Panc1 (cell line): ENCODE results near the gene NELFCD. TPM values are rescaled to one million over a fixed set of nuclear protein-coding genes. Genes with fewer than 3 reads are reported as not detected.

Experiments used
- ATAC-seq: fragments of 200-7000 bp; cut with Tn5 transposase; 2 replicates; pipeline ENCODE4 v1.9.1; 2020; ENCODE audit warnings: mild to moderate bottlenecking, moderate library complexity
- BruUV-seq: library from RNA; stranded (reverse); fragments of 400-500 nt; replicated peaks from 2 replicates; lab custom pipeline; 2021; lab: Mats Ljungman, UMichigan
- CTCF ChIA-PET: fragments of 300-600 bp; sonication (Branson Sonifier 250); formaldehyde crosslinking; loops from one replicate; lab custom pipeline; 2022; ENCODE audit warnings: antibody characterized with exemption; lab: Charles Lee
- POLR2A ChIA-PET: fragments of 300-600 bp; sonication (Branson Sonifier 250); formaldehyde crosslinking; loops from one replicate; lab custom pipeline; 2022; ENCODE audit warnings: antibody characterized with exemption; lab: Charles Lee
- DNase-seq: peaks from one replicate; pipeline ENCODE4 v3.0.0-alpha.2; 2010; ENCODE audit warnings: low read depth, low spot score
- H3K27ac ChIP-seq: 2 replicates; pipeline ENCODE4 v1.5.1; 2011; ENCODE audit warnings: mild to moderate bottlenecking, low read length, inconsistent platforms
- H3K27me3 ChIP-seq: fragments of 200-500 bp; sonication (Bioruptor generic); 2 replicates; pipeline ENCODE4 v1.6.0; 2014; ENCODE audit warnings: low read length, inconsistent platforms; ENCODE audit not compliant: control insufficient read depth, insufficient read depth
- H3K36me3 ChIP-seq: fragments of 200-500 bp; sonication (Bioruptor generic); 2 replicates; pipeline ENCODE4 v1.5.1; 2014; ENCODE audit warnings: inconsistent platforms, mild to moderate bottlenecking, low read length, moderate library complexity; ENCODE audit not compliant: control insufficient read depth, insufficient read depth
- H3K4me1 ChIP-seq: 2 replicates; pipeline ENCODE4 v1.5.1; 2011; ENCODE audit warnings: inconsistent platforms, mild to moderate bottlenecking, low read length, moderate library complexity; ENCODE audit not compliant: control insufficient read depth, insufficient read depth
- H3K4me3 ChIP-seq, 2 experiments: 2 replicates each; pipeline ENCODE4 v1.5.1; 2011 to 2012; ENCODE audit warnings: low read depth in 2 of 2, low read length in 2 of 2, mild to moderate bottlenecking in 2 of 2, inconsistent platforms in 1 of 2, moderate library complexity in 1 of 2
- H3K9me3 ChIP-seq: fragments of 200-500 bp; sonication (Bioruptor generic); 2 replicates; pipeline ENCODE4 v1.5.1; 2014; ENCODE audit warnings: low read depth, mild to moderate bottlenecking, inconsistent platforms, low read length, moderate library complexity; ENCODE audit not compliant: control insufficient read depth, insufficient read depth
- CTCF ChIP-seq: fragments of 450-650 bp; IDR thresholded peaks from 2 replicates; pipeline ENCODE4 v1.5.1; 2017; ENCODE audit warnings: mild to moderate bottlenecking
- POLR2AphosphoS5 ChIP-seq: IDR thresholded peaks from 2 replicates; pipeline ENCODE4 v1.6.1; 2012; ENCODE audit warnings: mild to moderate bottlenecking, low read depth, low read length, moderate library complexity
- REST ChIP-seq, 2 experiments: IDR thresholded peaks; 2 replicates each; pipeline ENCODE4 v1.6.1; 2011 to 2012; ENCODE audit warnings: low read depth in 2 of 2, control low read depth in 1 of 2, low read length in 1 of 2, mild to moderate bottlenecking in 1 of 2, moderate library complexity in 1 of 2; ENCODE audit not compliant: insufficient read depth in 1 of 2
- SIN3A ChIP-seq: IDR thresholded peaks from 2 replicates; pipeline ENCODE4 v1.6.1; 2012; ENCODE audit warnings: low read depth, mild to moderate bottlenecking, low read length, moderate library complexity, borderline replicate concordance; ENCODE audit not compliant: insufficient read depth
- TCF7L2 ChIP-seq: IDR thresholded peaks from 2 replicates; pipeline ENCODE4 v1.6.1; 2011; ENCODE audit warnings: mild to moderate bottlenecking, low read depth, low read length, inconsistent platforms
- in situ Hi-C: cut with HindIII; loops from 2 replicates; pipeline ENCODE4 v1.10.0; 2016; ENCODE audit warnings: low sequenced_read_pairs, low pct_unique_long_range_greater_than_20kb
- intact Hi-C: fragments of 100-400 bp; cut with micrococcal nuclease; formaldehyde crosslinking; loops from one replicate; pipeline ENCODE4 v1.10.0; 2022; ENCODE audit not compliant: unreplicated experiment
- total RNA-seq: library from RNA; stranded (reverse); gene quantifications from one replicate; pipeline ENCODE4 v1.2.1, GENCODE V29; 2021; ENCODE audit not compliant: unreplicated experiment

Gene NELFCD
- total RNA-seq, 1 experiment from 2014 or later, result 108 TPM

GRCh38 chr20:58976061-58976730, 4.9 kb upstream of the NELFCD start:
- intact Hi-C loops (no loop called here), in situ Hi-C loops (no loop called here)
- no peak overlapping the region for H3K4me3 ChIP-seq
- ChIA-PET POLR2A (no interaction called here), CTCF (no interaction called here)
- DNase-seq, result no peak
- no peak for TF ChIP-seq TCF7L2
- TF ChIP-seq REST (IDR thresholded peaks at IDR 0.05; ENCODE audit: insufficient read depth in 1 of 2, low read depth in 2 of 2, low read length in 1 of 2), result no peak
- no peak for TF ChIP-seq CTCF
- TF ChIP-seq SIN3A, result no peak
- TF ChIP-seq POLR2AphosphoS5, result no peak
- no peaks in the 10 kb centered on the region for H3K36me3 ChIP-seq
- no TSS peak for BruUV-seq
- no peak for ATAC-seq
- no peaks in the 10 kb centered on the region for H3K4me1 ChIP-seq
- no peaks in the 10 kb centered on the region for H3K27me3 ChIP-seq
- no peaks in the 10 kb centered on the region for H3K9me3 ChIP-seq
- H3K27ac ChIP-seq, result no peak overlapping the region

DNA sequence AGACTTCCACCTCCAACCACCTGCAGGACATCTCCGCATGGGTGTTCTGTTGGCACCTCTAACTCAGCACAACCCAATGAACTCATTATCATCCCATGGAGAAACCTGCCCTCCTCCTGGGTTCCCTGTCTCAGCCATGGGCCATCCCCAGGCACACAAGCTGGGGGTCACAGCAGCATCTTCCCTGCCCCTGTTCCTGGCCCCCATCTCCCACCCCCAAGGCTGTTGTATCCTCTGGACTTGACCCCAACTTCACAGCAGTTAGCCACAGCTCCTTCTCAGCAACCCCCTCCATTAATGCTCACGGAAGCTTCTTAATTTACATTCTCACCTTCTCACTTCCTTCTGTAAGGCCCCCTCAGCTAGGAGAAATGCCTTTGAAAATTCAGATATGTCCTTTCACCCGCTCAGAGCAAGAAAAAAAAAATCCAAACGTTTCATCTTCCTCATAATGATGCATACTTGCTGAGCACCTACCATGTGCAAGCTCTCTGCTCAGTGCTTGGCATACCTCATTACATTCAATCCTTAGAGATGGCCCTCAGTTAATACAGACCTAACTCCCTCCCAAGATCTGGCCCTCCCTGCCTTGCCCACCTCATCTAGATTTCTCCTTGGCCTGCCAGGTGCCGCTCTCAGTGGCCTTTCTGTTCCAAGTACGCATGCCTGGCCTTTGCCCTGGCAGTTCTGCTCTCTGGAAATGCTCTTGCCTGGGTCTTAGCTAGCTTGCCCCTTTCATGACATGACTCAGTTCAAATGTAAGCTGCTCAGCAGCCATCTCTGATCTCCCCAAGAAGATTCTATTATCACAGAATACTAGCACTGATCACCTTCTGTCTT, 2.5 kb upstream of the NELFCD start:
- intact Hi-C loops, result no loop called here
- no TSS peak for BruUV-seq
- Histone ChIP-seq H3K27ac (no peak overlapping the region), H3K9me3 (no peaks in the 10 kb centered on the region), H3K4me1 (peaks cover 7% of the 10 kb centered on the region; the same call in 1 of the 2 replicates), H3K36me3 (peaks cover 3% of the 10 kb centered on the region; the same call in 1 of the 2 replicates), H3K4me3 (no peak overlapping the region), H3K27me3 (no peaks in the 10 kb centered on the region)
- TF ChIP-seq POLR2AphosphoS5 (no peak), SIN3A (no peak), CTCF (no peak), REST (IDR thresholded peaks at IDR 0.05; ENCODE audit: insufficient read depth in 1 of 2, low read depth in 2 of 2, low read length in 1 of 2) (no peak), TCF7L2 (no peak)
- CTCF ChIA-PET, result no interaction called here
- DNase-seq (no peak), ATAC-seq (no peak)
- POLR2A ChIA-PET, result interaction anchor here (0.5 to 0.7 kb wide), 3 partner anchors 18 to 1394 kb away, joined by 4 to 7 read pairs (median 4); no protein-coding TSS in a partner anchor
- in situ Hi-C loops, result no loop called here
